ENCODE measurements around the gene IL1RAPL1.

DNA sequence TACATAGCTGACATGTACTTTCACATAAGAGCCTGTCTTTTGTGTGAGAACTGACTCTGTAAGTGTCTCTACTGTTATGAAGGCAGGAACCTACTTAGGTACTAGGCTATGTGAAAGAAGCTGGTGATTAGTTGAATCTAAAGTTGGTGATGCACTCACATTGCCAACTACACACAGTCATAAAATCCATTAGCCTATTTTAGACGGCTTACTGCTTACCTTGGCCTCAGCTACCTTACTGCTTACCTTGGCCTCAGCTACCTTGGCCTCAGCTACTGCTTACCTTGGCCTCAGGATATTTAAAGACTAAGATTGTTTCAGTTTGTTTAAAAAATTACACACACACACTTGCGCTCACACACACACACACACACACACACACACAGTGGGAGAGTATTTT, 549.7 kb downstream of the IL1RAPL1 start:
- TF ChIP-seq, protein P1, sequence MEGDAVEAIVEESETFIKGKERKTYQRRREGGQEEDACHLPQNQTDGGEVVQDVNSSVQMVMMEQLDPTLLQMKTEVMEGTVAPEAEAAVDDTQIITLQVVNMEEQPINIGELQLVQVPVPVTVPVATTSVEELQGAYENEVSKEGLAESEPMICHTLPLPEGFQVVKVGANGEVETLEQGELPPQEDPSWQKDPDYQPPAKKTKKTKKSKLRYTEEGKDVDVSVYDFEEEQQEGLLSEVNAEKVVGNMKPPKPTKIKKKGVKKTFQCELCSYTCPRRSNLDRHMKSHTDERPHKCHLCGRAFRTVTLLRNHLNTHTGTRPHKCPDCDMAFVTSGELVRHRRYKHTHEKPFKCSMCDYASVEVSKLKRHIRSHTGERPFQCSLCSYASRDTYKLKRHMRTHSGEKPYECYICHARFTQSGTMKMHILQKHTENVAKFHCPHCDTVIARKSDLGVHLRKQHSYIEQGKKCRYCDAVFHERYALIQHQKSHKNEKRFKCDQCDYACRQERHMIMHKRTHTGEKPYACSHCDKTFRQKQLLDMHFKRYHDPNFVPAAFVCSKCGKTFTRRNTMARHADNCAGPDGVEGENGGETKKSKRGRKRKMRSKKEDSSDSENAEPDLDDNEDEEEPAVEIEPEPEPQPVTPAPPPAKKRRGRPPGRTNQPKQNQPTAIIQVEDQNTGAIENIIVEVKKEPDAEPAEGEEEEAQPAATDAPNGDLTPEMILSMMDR (IDR thresholded peaks at IDR 0.05; ENCODE audit: insufficient read depth, low read depth, low read length), result no peak
- no peak for TF ChIP-seq EZH2 (IDR thresholded peaks at IDR 0.05; ENCODE audit: insufficient read depth, low read length)
